HG03558 (cell line): Measurements from ENCODE around the gene VPS52.

ENCODE experiments used
- ATAC-seq: cut with Tn5 transposase; IDR thresholded peaks from one replicate; pipeline ENCODE4 v1.9.1; 2021; ENCODE audit warnings: moderate number of reproducible peaks; ENCODE audit not compliant: unreplicated experiment; ENCODE audit errors: extremely low read depth

VPS52 gene

GRCh38 chr6:33304216-33304615 is 32.5 kb upstream of the VPS52 start:
- ATAC-seq = no peak

DNA sequence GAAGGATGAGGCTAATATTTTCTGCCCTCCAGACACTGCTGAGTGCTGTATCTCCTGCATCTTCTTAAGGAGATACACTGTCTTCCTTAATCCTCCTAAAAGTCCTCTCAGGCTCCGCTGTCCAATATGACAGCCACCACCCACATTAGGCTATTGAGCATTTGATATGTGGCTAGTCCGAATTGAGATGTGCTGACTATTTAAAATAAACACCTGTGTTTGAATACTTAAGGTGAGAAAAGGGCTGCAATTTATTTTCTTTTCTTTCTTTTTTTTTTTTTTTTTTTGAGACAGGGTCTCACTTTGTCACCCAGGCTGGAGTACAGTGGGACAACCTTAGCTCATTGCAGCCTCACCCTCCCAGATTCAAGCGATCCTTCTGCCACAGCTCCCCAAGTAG is 30.2 kb upstream of the VPS52 start:
- ATAC-seq = no peak

GRCh38 chr6:33299237-33299944 is 27.7 kb upstream of the VPS52 start:
- ATAC-seq = peak; percentile 61

DNA sequence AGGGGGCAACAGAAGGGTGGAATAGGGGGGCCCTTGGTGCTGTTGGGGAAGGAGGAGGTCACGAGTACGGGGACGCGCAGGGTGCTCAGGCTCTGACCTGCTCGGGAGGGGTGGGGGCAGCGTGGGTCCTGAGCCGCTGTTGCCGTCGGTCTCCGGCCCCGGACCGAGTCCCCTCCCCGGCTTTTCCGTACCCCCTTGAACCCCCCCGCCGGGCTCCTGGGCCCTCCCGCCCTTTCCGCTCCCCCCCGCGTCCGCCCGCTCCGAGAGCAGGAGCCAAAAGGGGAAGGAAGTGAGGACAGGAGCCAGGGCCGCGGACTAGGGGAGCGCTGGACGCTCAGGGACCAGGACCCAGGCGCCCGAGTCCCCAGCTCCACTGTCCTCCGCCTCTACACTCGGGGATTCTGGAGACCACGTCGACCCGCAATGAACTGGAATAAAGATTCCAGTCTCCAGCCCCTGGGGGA is 27.1 kb upstream of the VPS52 start, which contains the start of gene RGL2:
Gene RGL2, minus strand, starts transcription at position 170 of the 464 bp plus-strand sequence. CDS start 332 bp downstream, outside the sequence.
- no peak for ATAC-seq

DNA sequence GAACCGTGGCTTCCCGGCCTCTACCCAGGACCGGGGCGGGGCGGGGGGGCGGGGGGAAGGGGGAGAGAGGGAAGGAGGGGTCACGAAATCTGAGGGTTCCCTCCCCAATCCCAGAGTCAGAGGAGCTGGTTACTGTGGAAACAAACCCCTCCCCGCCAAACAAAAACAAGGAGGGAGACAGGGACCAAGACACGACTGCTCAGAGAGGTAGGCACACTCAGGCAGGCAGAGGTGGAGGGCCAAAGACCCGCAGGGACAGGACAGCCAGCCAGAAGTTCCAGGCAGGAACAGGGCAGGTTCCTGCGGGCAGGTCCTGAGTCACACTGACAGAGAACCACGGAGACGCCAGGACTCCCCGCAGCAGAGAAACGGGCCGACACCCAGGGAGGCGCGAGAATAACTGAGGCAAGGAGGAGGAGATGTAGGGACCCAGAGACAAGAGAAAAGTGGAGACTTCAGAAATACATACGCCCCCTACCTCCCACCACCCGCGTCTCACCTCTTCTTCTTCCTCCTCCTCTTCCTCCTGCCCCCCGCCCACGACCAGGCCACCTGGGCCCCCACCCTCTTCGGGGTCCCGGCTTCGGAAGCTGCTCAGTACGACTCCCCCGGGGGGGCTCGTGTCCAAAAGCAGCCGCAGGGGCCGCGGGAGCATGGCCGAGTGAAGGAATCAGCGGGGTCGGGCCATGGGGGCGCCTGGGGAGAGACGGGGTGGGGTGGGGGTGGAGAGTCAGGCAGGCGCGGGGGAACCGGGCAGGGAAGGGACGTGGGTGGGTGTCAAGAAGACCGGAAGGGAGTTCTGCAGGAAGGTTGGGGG is 26.5 kb upstream of the VPS52 start:
- ATAC-seq = no peak

DNA sequence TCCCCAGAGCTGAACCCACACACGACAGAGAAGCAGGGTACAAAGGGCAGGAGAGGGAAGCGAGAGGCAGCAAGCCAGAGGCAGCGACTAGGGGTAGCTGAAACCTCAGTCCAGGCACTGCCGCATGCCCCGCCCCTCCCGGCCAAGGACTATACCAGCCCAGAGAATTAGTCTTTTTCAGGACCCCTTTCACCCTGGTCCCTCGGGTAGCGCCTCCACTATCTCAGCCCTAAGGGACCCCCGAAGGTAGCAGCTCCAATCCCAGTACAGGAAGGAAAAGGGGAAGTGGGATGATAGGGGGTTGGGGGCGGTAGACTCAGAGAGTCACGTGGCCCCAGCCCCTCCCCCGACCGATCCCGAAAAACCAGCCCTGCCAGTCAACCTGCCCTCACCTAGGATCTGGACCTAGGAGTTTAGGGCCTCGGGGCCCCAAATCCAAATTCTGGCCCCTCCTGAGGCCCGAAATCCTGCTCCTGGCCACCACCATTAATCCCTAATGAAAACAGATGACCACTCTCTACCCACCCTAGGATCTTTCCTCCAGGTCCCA is 25.8 kb upstream of the VPS52 start:
- no peak for ATAC-seq

DNA sequence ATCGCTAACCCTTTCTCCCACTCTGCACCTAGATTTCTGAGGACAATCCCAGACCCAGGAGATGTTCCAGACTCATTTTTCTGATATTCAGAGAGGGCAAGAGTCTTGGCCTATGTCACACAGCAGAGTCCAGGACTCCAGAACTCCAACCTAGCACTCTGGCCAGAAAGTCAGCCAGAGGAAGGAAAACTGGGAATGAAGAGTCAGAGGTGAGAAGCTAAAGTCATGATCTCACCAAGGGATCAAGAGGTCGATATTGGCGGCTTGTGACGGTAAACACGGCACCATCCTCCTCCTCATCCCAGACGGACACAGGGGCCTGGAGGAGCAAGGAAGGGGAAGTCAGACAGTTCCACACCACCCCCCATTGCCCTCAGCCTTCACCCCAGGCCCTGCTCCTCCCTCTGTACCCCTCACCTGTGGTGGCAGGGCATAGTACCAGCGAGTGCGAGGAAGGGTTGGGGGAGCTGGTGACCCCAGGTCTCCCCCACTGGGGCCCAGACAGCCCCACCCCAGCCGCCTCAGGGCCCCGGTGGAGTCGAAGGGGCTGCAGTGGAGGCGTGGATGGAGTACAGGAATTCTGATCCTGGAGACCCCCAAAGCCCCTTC is 25.2 kb upstream of the VPS52 start:
- no peak for ATAC-seq

GRCh38 chr6:33295621-33296369 is 24.1 kb upstream of the VPS52 start:
- ATAC-seq = no peak

DNA sequence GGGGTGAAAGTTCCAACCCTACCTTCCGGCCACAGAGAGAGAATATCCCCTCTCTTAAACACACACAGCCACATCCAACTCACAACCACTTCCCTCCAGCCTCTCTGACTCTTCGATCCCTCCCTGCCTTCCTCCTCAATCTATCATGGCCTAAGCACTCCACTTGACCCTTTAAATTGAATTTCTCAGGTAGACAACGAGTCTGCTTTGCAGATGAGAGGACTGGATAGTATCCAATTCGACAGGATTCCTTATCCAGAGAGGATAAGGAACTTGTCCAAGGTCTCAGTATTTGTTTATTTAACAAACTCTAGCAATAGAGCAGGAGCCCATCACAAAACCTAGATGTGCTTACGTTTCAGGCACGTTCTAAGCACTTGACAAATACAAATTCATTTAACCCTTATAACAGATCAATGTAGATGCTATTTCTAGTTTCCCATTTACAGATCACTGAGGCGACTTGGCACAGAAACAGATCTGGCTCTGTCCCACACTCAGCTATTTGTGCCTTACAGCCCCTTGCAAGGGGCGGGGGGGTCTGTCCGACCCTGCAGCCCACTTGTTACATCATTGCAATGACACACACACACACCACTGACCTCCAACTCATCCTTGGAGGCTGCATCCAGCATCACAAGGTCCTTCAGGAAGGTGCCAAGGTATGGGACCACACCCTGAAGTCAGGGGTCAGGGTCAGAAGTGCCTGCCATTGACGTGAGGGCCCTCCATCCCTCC is 22.6 kb upstream of the VPS52 start:
- no peak for ATAC-seq

DNA sequence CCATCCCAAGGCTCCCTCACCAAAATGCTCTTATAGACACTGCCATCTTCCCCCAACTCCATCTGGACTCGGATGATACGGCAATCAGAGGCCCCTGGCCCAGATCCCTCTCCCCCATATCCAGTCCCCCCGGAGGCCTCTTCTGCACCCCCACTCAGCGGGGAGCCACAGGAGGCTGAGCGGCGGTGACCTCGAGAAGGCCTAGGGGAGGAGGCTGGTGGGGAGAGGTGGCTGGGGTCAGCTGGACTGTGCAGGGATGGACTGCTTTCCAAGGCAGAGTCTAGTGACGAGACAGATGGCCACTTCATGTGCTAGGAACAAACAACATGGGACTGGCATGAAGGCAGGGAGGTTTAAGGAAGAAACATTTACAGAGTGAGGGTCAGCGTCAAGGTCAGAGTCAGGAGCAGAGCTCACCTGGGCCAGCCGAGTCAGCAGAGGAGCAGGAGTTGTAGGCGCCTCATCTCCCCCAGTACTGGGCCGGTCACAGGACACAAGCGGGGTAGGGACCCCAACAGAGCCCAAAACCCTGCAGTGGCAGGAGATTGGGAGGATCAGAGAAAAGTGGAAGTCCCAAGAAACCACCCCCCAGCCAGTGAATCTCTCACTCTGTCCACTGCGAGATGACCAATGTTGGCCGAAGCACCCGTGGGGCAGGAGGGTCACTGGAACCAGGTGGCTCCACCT is 21.5 kb upstream of the VPS52 start:
- ATAC-seq = no peak

DNA sequence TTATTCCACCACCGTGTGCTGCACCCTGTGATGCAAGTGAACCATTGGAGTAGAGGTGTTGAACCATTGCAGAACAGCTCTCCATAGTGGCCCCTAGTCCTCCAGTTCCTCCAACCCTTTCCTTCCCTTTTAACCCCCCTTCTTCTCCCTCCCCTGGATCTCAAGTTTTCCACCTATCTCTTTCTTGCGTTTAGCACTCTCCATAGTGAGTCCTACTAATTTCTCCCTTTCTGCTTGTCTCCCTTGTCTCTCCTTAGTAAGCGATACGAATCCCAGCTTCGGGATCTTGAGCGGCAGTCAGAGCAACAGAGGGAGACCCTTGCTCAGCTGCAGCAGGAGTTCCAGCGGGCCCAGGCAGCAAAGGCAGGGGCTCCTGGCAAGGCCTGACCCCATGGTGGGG is 18.8 kb upstream of the VPS52 start:
- no peak for ATAC-seq

GRCh38 chr6:33289784-33290315 is 18.2 kb upstream of the VPS52 start:
- ATAC-seq = no peak

DNA sequence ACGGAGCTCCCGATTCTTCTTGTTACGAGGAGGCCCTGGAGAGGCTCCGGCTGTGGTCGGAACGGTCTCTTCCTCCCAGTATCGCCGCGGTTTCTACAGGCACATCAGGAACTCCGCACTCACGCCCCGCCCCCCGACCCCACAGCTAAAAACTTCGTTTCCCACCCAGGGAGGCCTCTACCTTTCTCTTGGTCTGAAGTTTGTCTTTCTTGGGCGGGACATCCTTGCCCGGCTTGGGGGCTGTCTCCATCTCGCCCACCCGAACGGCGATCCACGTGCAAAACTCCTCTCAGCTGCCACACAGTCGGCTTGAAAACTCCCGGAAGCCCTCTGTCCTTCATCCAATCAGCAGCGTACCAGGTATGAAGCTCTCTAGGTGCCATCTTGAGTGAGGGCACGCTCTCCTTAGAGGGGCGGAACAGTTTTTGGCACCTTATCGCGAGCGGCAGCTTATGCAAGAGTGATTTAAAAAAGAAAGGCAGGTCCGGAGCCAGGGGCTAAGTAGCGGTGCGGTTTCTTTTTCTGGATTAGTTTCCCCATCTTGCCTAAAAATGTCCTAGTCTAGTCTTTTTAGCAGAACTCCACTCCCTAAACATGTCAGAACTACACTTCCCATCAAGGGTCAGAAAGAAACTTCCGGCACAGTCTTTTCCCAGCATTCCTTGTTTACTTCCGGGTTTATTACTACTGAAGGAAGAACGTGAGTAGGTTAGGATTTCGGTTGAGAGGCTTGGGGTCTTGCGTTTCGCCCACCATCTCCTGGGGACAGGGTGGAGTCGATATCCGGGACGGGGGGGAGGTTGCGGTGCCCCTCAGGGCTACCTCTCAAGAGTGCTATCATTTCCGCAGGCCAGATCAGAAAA is 17.5 kb upstream of the VPS52 start, which contains the start of the genes PFDN6 and WDR46:
Gene PFDN6, plus strand, starts transcription at position 681 of the 863 bp plus-strand sequence. CDS start 256 bp downstream, outside the sequence.
Gene WDR46, minus strand, starts transcription at position 319 of the 863 bp plus-strand sequence. Its CDS starts 69 bp downstream, at position 250.
- ATAC-seq = peak; percentile 65

- no peak for ATAC-seq
Observed at GRCh38 chr6:33288141-33288920, 16.7 kb upstream of the VPS52 start.

DNA sequence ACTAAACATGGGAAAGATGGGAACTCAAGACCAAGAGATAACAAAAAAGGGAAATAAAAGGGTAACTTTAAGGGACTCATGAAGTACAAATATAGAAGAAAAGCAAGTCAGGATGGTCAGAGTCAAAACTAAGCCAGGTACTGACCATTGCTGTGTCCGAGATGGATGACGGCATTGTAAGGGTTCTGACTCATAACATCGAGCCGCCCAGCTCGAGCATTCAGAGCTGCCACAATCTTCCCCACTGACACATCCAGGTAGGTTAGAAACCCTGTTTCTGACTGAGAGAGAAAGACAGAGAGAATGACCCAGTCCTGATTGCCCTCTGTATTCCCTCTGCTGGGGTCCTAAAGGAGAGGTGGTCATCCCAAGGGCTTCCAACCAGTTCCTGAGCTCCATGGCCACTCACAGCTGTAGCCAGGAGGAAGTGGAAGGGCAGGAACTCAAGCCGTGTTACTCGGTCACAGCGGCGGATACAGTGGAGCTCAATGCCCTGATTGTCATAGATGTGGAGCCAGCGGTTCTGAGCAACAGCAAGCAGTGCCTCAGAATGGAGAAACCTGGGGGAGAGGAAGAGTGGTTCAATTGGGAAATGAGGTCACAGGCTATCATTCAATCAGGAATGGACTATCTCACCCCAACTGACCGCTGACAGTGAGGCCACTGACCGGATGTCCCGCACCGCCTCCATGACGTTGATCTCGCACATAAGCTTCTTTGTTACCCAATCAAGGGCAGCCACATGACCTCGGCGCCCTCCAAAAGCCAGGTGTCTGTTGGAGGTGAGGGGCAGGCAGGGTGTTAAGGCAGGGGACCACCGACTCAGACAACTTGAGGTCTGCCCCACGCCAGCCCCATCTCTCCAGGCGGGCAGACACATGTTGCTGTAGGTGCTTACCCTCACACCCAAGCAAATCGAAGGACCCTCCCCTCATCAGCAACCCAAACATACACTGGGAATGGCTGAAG is 15.6 kb upstream of the VPS52 start:
- ATAC-seq = no peak
